NCI-H187 (cell line): ENCODE measurements around the gene DMRT1.

ENCODE experiments used
- DNase-seq, 2 experiments: peaks; one replicate each; lab custom pipeline; 2025; lab: John Stamatoyannopoulos, UW

Gene DMRT1

DNA sequence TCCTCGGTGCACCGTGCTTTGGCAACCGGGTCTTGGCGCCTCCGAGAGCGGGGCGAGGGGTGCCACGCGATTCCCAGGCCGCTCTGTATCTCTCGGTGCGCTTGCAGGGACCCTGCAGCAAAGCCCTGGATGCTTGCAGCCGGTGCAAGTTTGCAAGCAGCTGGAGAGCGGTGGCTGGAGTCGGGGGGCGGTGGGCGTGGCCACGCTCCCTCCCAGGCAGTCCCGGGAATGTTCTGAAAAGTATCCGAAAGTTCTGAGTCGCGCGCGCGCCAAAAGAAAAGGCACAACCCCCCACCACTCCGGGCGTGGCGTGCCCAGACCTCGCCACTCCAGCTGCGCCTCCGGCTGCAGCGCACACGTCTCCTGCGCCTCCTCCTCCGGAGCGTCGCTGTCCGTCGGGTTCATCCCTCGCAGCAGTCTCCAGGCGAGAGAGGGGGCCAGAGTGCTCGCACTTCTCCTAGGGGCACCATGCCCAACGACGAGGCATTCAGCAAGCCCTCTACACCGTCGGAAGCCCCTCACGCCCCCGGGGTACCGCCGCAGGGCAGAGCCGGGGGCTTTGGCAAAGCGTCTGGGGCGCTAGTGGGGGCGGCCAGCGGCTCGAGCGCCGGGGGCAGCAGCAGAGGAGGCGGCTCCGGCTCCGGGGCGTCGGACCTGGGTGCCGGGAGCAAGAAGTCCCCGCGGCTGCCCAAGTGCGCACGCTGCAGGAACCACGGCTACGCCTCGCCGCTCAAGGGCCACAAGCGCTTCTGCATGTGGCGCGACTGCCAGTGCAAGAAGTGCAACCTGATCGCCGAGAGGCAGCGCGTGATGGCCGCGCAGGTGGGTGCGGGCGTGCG is at the start of gene DMRT1:
Gene DMRT1 (plus strand): TSS at position 327 of the 839 bp plus-strand sequence. CDS start 142 bp downstream, at position 469.
- peak; percentile 28 for DNase-seq

DNA sequence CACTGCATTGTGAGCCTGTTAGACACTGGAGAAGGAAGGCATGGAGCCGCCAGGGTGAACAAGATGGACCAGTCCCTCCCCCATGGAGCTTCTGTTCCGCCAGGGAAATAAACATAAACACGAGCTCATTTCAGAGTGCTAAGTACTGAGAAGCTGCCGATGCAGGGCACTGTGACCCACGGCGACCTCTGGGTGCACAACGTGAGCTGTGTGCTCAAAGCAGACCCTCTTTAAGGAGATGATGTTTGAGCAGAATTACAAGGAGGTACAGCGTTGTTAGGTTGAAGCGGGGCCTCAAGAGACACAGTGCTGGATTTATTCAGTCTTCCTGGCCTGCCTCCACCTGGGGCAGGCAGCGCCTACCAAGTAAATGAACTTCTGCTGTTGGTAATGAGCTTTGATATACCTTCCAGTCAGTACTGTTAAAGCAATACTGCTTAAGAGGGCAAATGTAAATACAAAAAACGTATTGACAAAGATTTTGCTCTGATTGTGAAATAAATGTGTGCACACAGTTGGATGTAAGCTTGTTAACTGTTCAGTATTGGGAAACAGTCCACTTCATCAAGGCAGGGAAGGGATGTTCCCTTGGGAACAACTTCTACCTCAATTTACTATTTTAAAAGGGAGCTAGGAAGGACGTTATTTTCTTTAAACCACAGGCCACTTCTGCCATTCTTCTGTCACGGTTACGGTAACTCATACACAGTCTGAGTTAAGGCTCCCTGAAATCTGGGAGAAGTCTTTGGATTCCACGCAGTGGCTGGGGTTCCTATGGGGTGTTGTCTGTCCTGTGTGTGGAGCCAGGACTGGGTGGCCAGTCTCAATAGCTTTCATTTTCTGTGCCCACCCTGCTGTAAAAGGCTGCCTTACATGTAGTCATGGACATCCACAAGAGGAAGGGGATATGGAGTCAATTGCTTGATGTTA is 48.9 kb upstream of the DMRT1 start:
- no peak for DNase-seq

DNA sequence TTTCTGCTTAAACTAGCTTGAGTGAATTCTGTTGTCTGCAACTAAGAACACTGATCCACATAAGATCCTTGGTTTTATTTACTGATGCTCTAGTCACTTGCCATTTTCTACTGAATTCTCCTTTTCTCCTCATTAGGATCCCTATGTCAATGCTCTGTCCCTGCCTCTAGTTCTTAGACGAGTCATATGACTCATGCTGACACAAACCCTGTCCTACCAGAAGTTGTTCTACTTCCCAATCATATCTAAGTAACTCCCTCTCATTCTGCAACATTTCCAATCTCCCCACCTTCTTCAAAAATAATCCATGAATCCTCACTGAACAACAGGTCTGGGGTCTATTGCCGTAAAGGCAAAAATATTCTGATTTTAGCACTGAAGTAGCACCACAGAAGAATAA is 47.1 kb upstream of the DMRT1 start:
- no peak for DNase-seq

DNA sequence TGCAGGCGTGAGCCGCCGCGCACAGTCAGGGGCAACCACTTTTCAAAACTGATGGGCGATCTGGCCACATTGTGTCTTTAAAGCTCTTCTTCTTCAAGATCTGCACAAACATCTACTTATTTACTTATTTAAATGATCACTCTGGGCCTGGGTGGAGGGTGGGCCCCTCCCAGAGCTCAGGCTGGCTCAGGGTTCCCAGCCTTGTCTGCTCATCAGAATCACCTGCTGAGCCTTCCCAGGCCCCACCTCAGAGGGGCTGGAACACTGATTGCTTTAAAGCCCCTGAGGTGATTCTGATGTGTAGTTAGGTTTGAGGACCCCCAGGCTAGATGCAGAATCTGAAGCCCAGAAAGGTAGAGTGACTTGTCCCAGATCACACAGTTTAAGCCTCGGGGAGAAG is 45.6 kb upstream of the DMRT1 start:
- no peak for DNase-seq

- no peak for DNase-seq
These were observed 40.8 kb upstream of the DMRT1 start for GRCh38 chr9:800591-801150.

GRCh38 chr9:801399-802071 is 40.0 kb upstream of the DMRT1 start:
- no peak for DNase-seq

DNA sequence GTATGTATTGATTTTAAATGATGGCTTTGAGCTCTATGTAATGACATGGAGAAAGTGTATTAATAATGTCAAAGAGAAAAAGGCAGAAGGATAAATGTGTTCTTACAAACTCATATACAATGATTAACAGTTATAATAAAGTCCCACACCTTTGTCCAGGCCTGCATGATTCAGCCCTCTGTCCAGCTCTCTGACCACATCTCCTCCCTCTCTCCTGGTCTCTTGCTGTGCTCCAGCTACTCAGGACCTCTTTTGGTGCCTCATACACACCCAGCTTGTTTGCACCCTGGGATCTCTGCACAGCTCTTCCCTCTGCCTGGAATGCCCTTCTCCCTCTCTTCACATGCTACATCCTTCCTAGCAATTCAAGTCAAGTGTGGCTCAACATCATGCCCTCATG is 37.5 kb upstream of the DMRT1 start:
- DNase-seq, result no peak

DNA sequence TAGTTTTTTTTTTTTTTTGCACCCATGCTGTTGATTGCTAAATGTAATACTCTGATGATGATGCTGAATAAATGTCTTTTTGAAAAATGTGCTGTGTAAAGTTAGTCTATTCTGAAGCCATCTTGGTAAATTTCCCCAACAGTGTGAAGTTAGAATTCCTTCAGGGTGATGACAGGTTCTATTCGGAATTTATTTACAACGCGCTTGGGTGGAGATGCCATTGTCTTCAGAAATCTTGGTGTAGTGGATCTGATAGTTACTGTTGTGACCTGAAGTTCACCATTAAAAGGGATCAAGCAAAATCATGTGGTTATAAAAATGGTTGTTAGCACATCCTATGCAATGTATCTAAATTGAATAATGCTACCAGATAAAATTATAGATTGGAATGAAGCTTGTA is 36.3 kb upstream of the DMRT1 start:
- no peak for DNase-seq

DNA sequence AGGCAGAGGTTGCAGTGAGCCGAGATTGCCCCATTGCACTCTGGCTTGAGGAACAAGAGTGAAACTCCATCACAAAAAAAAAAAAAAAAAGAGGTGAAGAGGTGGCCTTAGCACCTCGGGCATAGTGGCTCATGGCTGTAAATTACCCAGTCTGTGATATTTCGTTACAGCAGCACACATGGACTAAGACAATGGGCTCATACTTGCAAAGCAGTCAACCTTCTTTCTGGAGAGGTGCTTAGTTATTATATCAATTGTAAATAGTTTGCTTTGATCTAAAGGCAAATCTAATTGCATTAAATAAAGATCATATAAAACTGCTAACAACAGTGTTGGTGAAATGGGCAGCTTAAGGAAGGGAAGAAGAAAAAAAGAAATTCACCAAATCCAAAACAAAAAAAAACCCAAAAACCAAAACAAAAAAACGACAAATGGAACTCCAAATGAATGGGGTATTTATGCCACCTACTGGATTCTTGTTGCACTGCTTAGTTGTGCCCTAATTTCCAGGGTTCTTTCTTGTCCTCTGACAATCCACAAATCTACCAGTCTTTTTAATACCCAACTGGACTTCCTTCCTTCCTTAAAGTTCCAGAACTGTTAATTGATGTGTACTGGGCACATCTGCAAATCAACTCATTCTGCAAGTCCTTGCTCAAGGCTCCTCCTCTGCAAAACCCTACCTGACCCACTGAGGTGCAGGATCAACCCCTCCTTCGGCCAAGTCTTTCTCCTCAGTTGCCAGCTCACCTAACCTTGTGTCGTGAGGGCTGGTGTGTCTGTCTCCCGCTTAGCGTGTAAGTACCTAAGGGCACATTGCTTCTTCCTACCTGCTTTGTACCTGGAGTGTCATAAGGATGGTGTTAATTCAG is 35.0 kb upstream of the DMRT1 start:
- no peak for DNase-seq

- no peak for DNase-seq
These were observed 30.4 kb upstream of the DMRT1 start for GRCh38 chr9:811106-811531.

DNA sequence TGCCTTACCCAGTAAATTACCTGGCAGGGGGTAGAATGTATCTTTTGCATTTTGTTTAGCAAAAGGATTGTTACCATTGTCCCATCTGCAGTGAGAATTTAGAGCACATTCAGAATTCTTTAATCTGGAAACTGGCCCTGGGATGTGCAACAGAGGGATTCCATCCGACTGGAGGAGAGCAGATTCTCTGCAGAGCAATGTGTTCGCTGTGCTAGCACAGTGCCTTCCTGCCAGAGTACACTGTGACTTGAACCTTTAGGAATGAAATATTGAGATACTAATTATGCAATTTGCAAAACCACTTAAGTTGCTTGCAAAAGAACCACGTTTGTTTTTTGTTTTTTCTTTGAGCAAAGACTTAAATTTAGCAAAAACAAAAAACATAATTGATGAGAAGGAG is 22.5 kb upstream of the DMRT1 start:
- no peak for DNase-seq

DNA sequence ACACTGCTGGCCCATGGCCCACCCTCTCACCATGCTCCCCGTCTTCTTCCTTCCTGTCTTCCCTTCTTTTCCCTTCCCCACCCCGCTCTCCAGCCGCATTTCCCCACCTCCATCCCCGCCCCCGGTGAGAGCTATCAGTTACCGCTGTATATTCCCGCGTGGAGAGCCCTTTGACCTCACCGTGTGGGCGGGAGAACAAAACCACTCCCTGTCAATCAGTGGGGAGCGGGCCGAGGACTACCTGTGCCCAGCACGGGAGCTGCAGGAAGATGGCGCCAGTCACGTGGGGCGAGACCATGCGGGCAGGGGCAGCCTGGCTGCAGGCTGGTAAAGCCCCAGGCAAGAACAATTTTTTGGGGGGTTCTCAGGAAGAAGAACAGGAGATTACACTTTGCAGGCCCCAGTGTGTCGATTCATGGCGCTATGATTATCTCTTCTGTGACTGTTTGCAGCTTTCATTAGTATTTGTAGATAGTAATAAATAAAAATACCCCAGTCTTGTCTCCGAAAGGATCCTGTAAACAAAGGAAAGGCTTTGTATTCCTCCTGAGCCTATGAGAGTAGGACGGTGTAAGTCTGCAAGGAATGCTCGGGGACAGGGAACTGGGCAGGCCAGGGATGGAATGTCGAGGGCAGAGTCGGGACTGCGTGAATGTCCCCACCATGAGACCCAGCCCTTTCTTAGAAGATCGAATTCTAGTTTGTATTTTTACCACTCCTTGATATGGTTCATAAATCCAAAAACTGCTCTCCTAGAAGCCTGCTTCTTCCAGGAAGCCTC is 14.8 kb upstream of the DMRT1 start:
- no peak for DNase-seq

DNA sequence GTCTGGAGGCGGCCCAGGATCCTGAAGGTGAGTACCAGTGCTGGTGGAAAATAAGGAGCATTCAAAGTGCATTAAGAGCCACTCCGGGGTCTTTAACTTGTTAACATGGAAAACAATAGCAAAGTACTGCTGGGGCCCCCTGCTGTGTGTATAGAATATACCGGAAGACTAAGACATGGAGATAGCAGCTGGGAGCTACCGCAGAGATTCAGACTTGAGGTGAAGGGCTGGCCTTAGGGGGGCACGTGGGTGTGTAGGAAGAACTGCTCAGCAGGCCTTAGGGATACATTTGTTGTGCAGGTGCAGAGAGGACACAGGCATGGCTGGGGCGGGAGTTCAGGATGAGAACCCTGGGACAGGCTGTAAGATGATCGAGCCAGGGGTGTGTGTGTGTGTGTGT is 1.2 kb upstream of the DMRT1 start:
- DNase-seq, result no peak

DNA sequence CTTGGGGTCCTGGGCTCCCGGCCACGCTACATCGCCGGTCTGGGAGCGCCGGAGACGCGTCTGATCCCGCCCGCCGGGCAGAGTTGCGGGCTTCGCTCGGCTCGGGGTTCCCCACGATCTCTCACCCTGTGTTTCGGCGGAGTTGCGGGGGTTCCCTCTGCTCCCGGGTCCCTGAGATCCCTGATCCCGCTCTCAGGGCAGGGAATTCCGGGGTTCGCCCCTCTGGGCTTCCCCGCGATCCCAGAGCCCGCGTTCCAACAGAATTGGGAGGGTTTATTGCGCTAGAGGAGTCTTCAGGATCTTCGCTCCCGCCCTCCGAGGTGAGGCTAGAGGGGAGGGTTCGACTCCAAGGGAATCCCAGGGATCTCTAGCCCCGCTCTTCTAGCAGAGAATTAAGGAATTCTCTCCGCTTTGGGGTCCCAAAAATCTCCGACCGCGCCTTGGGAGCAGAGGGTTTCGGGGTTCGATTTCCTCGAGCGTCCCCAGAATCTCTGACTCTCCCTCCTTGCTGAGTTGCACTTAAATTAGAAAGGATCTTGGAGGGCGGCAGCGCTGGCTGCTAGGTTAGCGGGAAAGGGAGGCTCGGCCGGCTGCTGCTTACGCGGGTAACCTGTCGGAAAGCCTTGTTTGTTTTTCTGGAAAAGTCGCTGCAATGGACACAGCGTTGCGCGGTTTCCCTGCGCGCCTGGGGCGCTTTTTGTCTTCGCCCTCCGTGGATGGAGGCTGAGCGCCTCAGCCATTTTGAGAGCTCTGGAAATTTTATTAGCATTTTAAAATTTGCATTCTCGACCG is 1.3 kb downstream of the DMRT1 start:
- no peak for DNase-seq

DNA sequence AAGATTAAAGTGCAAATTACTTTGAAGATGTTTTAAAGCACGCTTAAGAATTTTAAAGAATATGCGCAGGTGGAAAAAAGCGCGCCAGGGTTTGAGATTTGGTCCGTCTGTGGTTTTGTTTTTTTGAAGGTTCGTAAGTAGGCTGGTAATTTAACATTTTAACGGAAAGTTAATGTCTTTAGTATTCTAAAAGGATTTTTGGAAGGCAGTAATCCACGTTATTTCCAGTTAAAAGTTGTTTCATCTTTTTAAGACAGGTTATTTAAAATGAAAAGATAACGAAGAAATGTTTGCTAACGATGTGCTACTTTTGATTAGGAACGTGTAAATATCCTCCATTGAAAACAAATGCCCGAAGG is 1.9 kb downstream of the DMRT1 start:
- DNase-seq, result no peak

DNA sequence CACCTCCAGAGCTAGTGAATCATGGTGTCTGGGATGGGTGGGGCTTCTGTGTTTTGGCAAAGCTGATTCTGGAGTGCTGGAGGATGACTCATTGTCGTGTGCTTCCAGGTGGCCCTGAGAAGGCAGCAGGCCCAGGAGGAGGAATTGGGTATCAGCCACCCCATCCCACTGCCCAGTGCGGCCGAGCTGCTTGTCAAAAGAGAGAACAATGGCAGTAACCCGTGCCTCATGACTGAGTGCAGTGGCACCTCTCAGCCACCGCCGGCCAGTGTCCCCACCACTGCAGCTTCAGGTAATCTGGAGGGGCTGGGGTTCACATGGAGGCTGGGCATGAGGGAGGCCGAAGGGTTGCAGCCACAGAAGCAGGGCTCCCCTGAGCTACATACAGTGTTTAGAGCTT is 5.4 kb downstream of the DMRT1 start:
- no peak for DNase-seq

DNA sequence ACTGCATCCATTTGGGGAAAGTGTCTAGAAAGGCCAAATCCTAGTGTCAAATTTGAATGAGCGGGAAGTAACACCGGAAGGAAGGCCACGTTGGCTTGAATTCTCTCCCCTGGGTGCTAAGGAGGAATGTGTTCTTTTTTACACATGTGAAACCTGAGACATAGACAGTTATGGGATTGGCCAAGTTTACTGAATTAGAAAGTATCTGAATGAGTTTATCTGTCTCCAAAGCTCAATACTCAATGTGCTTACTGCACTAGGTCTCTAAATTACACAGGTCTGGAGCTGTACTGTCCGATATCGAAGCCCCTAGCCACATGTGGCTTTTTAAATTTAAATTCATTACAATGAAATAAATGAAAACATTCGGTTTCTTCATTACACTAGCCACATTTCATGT is 6.0 kb downstream of the DMRT1 start:
- no peak for DNase-seq

DNA sequence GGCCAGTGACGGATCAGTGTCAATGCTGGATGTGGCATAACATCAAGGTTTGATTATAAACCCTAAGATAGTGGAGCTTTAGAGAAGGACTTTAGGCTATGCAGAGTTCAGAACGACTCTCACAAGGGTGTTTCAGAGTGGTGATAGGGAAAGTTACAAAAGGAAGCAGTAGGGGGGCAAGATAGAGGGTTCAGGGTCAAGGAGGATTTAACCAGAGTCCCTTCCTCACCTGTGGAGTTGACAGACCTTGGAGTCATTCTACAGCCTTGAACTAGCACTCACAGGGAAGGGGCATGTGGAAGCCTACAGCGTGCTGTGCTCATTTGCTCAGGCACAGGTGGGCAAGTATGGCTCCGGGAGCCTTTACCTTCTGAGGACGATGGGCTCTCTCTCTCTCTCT is 7.9 kb downstream of the DMRT1 start:
- DNase-seq, result no peak

DNA sequence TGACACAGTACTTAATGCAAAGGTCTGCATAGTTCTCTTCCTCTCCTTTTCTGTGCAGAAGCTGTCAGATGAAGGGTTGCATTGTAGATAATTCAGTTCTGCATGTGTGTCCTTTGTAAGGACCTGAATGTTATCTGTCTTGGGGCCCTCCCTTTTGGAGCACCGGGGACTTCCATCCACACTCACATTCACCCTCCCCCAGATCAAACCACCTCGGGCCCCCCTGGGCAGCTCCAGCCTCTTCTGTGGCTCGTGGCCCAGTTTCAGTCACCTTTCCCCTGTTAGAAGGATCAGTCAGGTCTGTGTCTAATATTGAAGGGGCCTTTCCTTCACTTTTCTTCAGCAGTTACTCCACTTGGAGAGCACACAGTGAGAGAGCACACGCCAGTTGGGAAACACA is 11.0 kb downstream of the DMRT1 start:
- no peak for DNase-seq

GRCh38 chr9:859251-859650 is 17.8 kb downstream of the DMRT1 start:
- DNase-seq, result peak; percentile 37 to 65
